ENCODE data around the gene RHOXF2B. TPM values are rescaled to one million over a fixed set of nuclear protein-coding genes. Genes with fewer than 3 reads are reported as not detected.

The RHOXF2B gene
- polyA plus RNA-seq, 2 of the 4 experiments (the other 2 are of a cell fraction): not detected

Other genes with a start within 250 kb of the RHOXF2B start
- 14.3 and 27.6 TPM in 2 replicates for gene UPF3B, start 224.7 kb downstream of the RHOXF2B start, polyA plus RNA-seq (2011; rRNA removed)
- gene UPF3B, start 224.7 kb downstream of the RHOXF2B start, polyA plus RNA-seq (2017; fragmentation: RNase III; extraction: RNeasy Plus Mini Kit Qiagen cat#74134 plus additional on column Dnase treatment): 23.9 to 26.4 TPM (median 26.1 TPM) in 3 replicates
- gene RNF113A, start 206.0 kb downstream of the RHOXF2B start, polyA plus RNA-seq (2011; rRNA removed): 16.5 and 18.5 TPM in 2 replicates
- gene RNF113A, start 206.0 kb downstream of the RHOXF2B start, polyA plus RNA-seq (2017; fragmentation: RNase III; extraction: RNeasy Plus Mini Kit Qiagen cat#74134 plus additional on column Dnase treatment): 17.8 to 18.6 TPM (median 18.4 TPM) in 3 replicates
- 249 and 435 TPM in 2 replicates for gene NDUFA1, start 205.9 kb downstream of the RHOXF2B start, polyA plus RNA-seq (2011; rRNA removed)
- gene NDUFA1, start 205.9 kb downstream of the RHOXF2B start, polyA plus RNA-seq (2017; fragmentation: RNase III; extraction: RNeasy Plus Mini Kit Qiagen cat#74134 plus additional on column Dnase treatment): 432 to 469 TPM (median 449 TPM) in 3 replicates
- 0.09 TPM in 1 of 2 replicates, not detected in the other for gene AKAP14, start 181.8 kb downstream of the RHOXF2B start, polyA plus RNA-seq (2011; rRNA removed)
- gene AKAP14, start 181.8 kb downstream of the RHOXF2B start, polyA plus RNA-seq (2017; fragmentation: RNase III; extraction: RNeasy Plus Mini Kit Qiagen cat#74134 plus additional on column Dnase treatment): not detected in 3 replicates
- 7.7 and 16.9 TPM in 2 replicates for gene NKAP, start 133.9 kb downstream of the RHOXF2B start, polyA plus RNA-seq (2011; rRNA removed)
- gene NKAP, start 133.9 kb downstream of the RHOXF2B start, polyA plus RNA-seq (2017; fragmentation: RNase III; extraction: RNeasy Plus Mini Kit Qiagen cat#74134 plus additional on column Dnase treatment): 5.9 to 6.6 TPM (median 6.3 TPM) in 3 replicates
- gene RHOXF1, start 38.2 kb upstream of the RHOXF2B start, polyA plus RNA-seq (2011; rRNA removed): 0.10 and 0.30 TPM in 2 replicates
- not detected in 3 replicates for gene RHOXF1, start 38.2 kb upstream of the RHOXF2B start, polyA plus RNA-seq (2017; fragmentation: RNase III; extraction: RNeasy Plus Mini Kit Qiagen cat#74134 plus additional on column Dnase treatment)
- gene RHOXF2, start 80.9 kb upstream of the RHOXF2B start, polyA plus RNA-seq (2011; rRNA removed): not detected in 2 replicates
- not detected in 3 replicates for gene RHOXF2, start 80.9 kb upstream of the RHOXF2B start, polyA plus RNA-seq (2017; fragmentation: RNase III; extraction: RNeasy Plus Mini Kit Qiagen cat#74134 plus additional on column Dnase treatment)
- gene ZBTB33, start 173.1 kb upstream of the RHOXF2B start, polyA plus RNA-seq (2011; rRNA removed): 12.3 and 15.6 TPM in 2 replicates
- gene ZBTB33, start 173.1 kb upstream of the RHOXF2B start, polyA plus RNA-seq (2017; fragmentation: RNase III; extraction: RNeasy Plus Mini Kit Qiagen cat#74134 plus additional on column Dnase treatment): 12.8 to 14.6 TPM (median 14.3 TPM) in 3 replicates
- 0.03 and 0.16 TPM in 2 replicates for gene TMEM255A, start 233.8 kb upstream of the RHOXF2B start, polyA plus RNA-seq (2011; rRNA removed)
- 0.03 TPM in 1 of 3 replicates, not detected in the others for gene TMEM255A, start 233.8 kb upstream of the RHOXF2B start, polyA plus RNA-seq (2017; fragmentation: RNase III; extraction: RNeasy Plus Mini Kit Qiagen cat#74134 plus additional on column Dnase treatment)